ENCODE measurements around the gene ADD1. TPM values are rescaled to one million over a fixed set of nuclear protein-coding genes. Genes with fewer than 3 reads are reported as not detected.
"Not testable (repeated sequence)": the region's sequence is repeated elsewhere in the genome, so short reads cannot be mapped to it uniquely, and the experiment has no call there.

ADD1 gene
- total and polyA plus RNA-seq, 2 donors from 2014 or later, result 232 to 313 TPM

- peak in 1 of 5 donors; percentile 28 for DNase-seq
Observed at GRCh38 chr4:2913168-2913567, 69.5 kb downstream of the ADD1 start.

GRCh38 chr4:2914256-2915126 lies 70.8 kb downstream of the ADD1 start:
- H3K4me3 ChIP-seq (ENCODE audit: low read length in 3 of 3), result no peak overlapping the region
- peak overlapping the region; percentile 59 to 65 for H3K27ac ChIP-seq (ENCODE audit: low read depth in 2 of 2, low read length in 2 of 2)
- intact Hi-C loops (cut with DNase I), result no loop called here
- peaks cover 8 to 31% (median 24%) of the 10 kb centered on the region in 3 donors for H3K36me3 ChIP-seq (ENCODE audit: control insufficient read depth in 2 of 3, insufficient read depth in 3 of 3, low read length in 3 of 3)
- no peak overlapping the region for H3K9ac ChIP-seq (ENCODE audit: low read length in 3 of 3)
- no peaks in the 10 kb centered on the region for H3K9me3 ChIP-seq (ENCODE audit: control insufficient read depth in 2 of 3, insufficient read depth in 1 of 3, low read length in 3 of 3)
- DNase-seq, result peak in 1 of 5 donors; percentile 54
- no peaks in the 10 kb centered on the region for H3K27me3 ChIP-seq (ENCODE audit: control insufficient read depth, insufficient read depth, low read length)
- peaks cover 0 to 2% (median 0%) of the 10 kb centered on the region in 3 donors for H3K4me1 ChIP-seq (ENCODE audit: control insufficient read depth in 2 of 3, insufficient read depth in 2 of 3, low read depth in 1 of 3, low read length in 3 of 3)
- TF ChIP-seq CTCF (IDR thresholded peaks at IDR 0.05; ENCODE audit: borderline replicate concordance, extremely low read depth, insufficient read depth), result no peak
- FAIRE-seq, result no peak

More at GRCh38 chr4:2913168-2913567, 69.5 kb downstream of the ADD1 start:
- peaks cover 0 to 2% (median 0%) of the 10 kb centered on the region in 3 donors for H3K4me1 ChIP-seq (ENCODE audit: control insufficient read depth in 2 of 3, insufficient read depth in 2 of 3, low read depth in 1 of 3, low read length in 3 of 3)
- no peak overlapping the region for H3K9ac ChIP-seq (ENCODE audit: low read length in 3 of 3)
- peaks cover 13 to 42% (median 34%) of the 10 kb centered on the region in 3 donors for H3K36me3 ChIP-seq (ENCODE audit: control insufficient read depth in 2 of 3, insufficient read depth in 3 of 3, low read length in 3 of 3)
- no peaks in the 10 kb centered on the region for H3K9me3 ChIP-seq (ENCODE audit: control insufficient read depth in 2 of 3, insufficient read depth in 1 of 3, low read length in 3 of 3)
- H3K27ac ChIP-seq (ENCODE audit: low read depth in 2 of 2, low read length in 2 of 2), result peak overlapping the region in 1 of 2 donors; percentile 47
- FAIRE-seq, result no peak
- intact Hi-C loops (cut with DNase I), result no loop called here
- H3K27me3 ChIP-seq (ENCODE audit: control insufficient read depth, insufficient read depth, low read length), result no peaks in the 10 kb centered on the region
- no peak for TF ChIP-seq CTCF (IDR thresholded peaks at IDR 0.05; ENCODE audit: borderline replicate concordance, extremely low read depth, insufficient read depth)
- no peak overlapping the region for H3K4me3 ChIP-seq (ENCODE audit: low read length in 3 of 3)

GRCh38 chr4:2915789-2916188 lies 72.1 kb downstream of the ADD1 start:
- H3K27me3 ChIP-seq (ENCODE audit: control insufficient read depth, insufficient read depth, low read length), result no peaks in the 10 kb centered on the region
- no peak overlapping the region for H3K9ac ChIP-seq (ENCODE audit: low read length in 3 of 3)
- DNase-seq (peak in 1 of 5 donors; percentile 11), FAIRE-seq (no peak)
- intact Hi-C loops (cut with DNase I), result no loop called here
- no peaks in the 10 kb centered on the region for H3K9me3 ChIP-seq (ENCODE audit: control insufficient read depth in 2 of 3, insufficient read depth in 1 of 3, low read length in 3 of 3)
- H3K36me3 ChIP-seq (ENCODE audit: control insufficient read depth in 2 of 3, insufficient read depth in 3 of 3, low read length in 3 of 3), result peaks cover 8 to 24% (median 14%) of the 10 kb centered on the region in 3 donors
- H3K4me3 ChIP-seq (ENCODE audit: low read length in 3 of 3), result no peak overlapping the region
- TF ChIP-seq CTCF (IDR thresholded peaks at IDR 0.05; ENCODE audit: borderline replicate concordance, extremely low read depth, insufficient read depth), result no peak
- peaks cover 0 to 2% (median 0%) of the 10 kb centered on the region in 3 donors for H3K4me1 ChIP-seq (ENCODE audit: control insufficient read depth in 2 of 3, insufficient read depth in 2 of 3, low read depth in 1 of 3, low read length in 3 of 3)
- H3K27ac ChIP-seq (ENCODE audit: low read depth in 2 of 2, low read length in 2 of 2), result no peak overlapping the region

GRCh38 chr4:2916696-2917095 lies 73.1 kb downstream of the ADD1 start:
- DNase-seq; intact Hi-C loops (cut with DNase I); H3K27me3 ChIP-seq (ENCODE audit: control insufficient read depth, insufficient read depth, low read length); H3K9me3 ChIP-seq (ENCODE audit: control insufficient read depth in 2 of 3, insufficient read depth in 1 of 3, low read length in 3 of 3); FAIRE-seq; H3K27ac ChIP-seq (ENCODE audit: low read depth in 2 of 2, low read length in 2 of 2); H3K9ac ChIP-seq (ENCODE audit: low read length in 3 of 3); H3K4me1 ChIP-seq (ENCODE audit: control insufficient read depth in 2 of 3, insufficient read depth in 2 of 3, low read depth in 1 of 3, low read length in 3 of 3); H3K4me3 ChIP-seq (ENCODE audit: low read length in 3 of 3): not testable (repeated sequence)
- peaks cover 4 to 19% (median 8%) of the 10 kb centered on the region in 3 donors for H3K36me3 ChIP-seq (ENCODE audit: control insufficient read depth in 2 of 3, insufficient read depth in 3 of 3, low read length in 3 of 3)

GRCh38 chr4:2918300-2918699 lies 74.7 kb downstream of the ADD1 start:
- FAIRE-seq; intact Hi-C loops (cut with DNase I); H3K4me3 ChIP-seq (ENCODE audit: low read length in 3 of 3); H3K9me3 ChIP-seq (ENCODE audit: control insufficient read depth in 2 of 3, insufficient read depth in 1 of 3, low read length in 3 of 3); H3K27ac ChIP-seq (ENCODE audit: low read depth in 2 of 2, low read length in 2 of 2); H3K9ac ChIP-seq (ENCODE audit: low read length in 3 of 3); H3K4me1 ChIP-seq (ENCODE audit: control insufficient read depth in 2 of 3, insufficient read depth in 2 of 3, low read depth in 1 of 3, low read length in 3 of 3); H3K27me3 ChIP-seq (ENCODE audit: control insufficient read depth, insufficient read depth, low read length); DNase-seq: not testable (repeated sequence)
- H3K36me3 ChIP-seq (ENCODE audit: control insufficient read depth in 2 of 3, insufficient read depth in 3 of 3, low read length in 3 of 3), result peaks cover 2 to 14% (median 4%) of the 10 kb centered on the region in 3 donors

- FAIRE-seq; H3K9ac ChIP-seq (ENCODE audit: low read length in 3 of 3); H3K4me1 ChIP-seq (ENCODE audit: control insufficient read depth in 2 of 3, insufficient read depth in 2 of 3, low read depth in 1 of 3, low read length in 3 of 3); H3K4me3 ChIP-seq (ENCODE audit: low read length in 3 of 3); H3K27ac ChIP-seq (ENCODE audit: low read depth in 2 of 2, low read length in 2 of 2); H3K27me3 ChIP-seq (ENCODE audit: control insufficient read depth, insufficient read depth, low read length); DNase-seq; H3K9me3 ChIP-seq (ENCODE audit: control insufficient read depth in 2 of 3, insufficient read depth in 1 of 3, low read length in 3 of 3); intact Hi-C loops (cut with DNase I): not testable (repeated sequence)
- peaks cover 2 to 19% (median 4%) of the 10 kb centered on the region in 3 donors for H3K36me3 ChIP-seq (ENCODE audit: control insufficient read depth in 2 of 3, insufficient read depth in 3 of 3, low read length in 3 of 3)
Observed at GRCh38 chr4:2918714-2919113, 75.1 kb downstream of the ADD1 start.
